ENCODE results near the gene RPL31.

The RPL31 gene

GRCh38 chr2:101001691-101002561 lies at the start of gene RPL31:
Gene RPL31 (plus strand): TSS chr2:101002289. CDS start chr2:101002702, 413 bp downstream.
- DNase-seq (ENCODE audit: insufficient read length, low spot score) (peak; percentile 98), FAIRE-seq (peak; percentile 86)

GRCh38 chr2:100952512-100952911 lies 49.6 kb upstream of the RPL31 start:
- DNase-seq (ENCODE audit: insufficient read length, low spot score) (no peak), FAIRE-seq (no peak)

GRCh38 chr2:100953406-100954043 lies 48.6 kb upstream of the RPL31 start:
- DNase-seq (ENCODE audit: insufficient read length, low spot score) (no peak), FAIRE-seq (no peak)

- FAIRE-seq (no peak), DNase-seq (ENCODE audit: insufficient read length, low spot score) (no peak)
Observed at GRCh38 chr2:100954044-100954420, 48.1 kb upstream of the RPL31 start.

- FAIRE-seq, result no peak
- no peak for DNase-seq (ENCODE audit: insufficient read length, low spot score)
Observed at GRCh38 chr2:100955226-100955625, 46.9 kb upstream of the RPL31 start.

- no peak for DNase-seq (ENCODE audit: insufficient read length, low spot score)
- no peak for FAIRE-seq
Observed at GRCh38 chr2:100956081-100956480, 46.0 kb upstream of the RPL31 start.

- DNase-seq (ENCODE audit: insufficient read length, low spot score) (no peak), FAIRE-seq (no peak)
Observed at GRCh38 chr2:100957996-100958653, 44.0 kb upstream of the RPL31 start.

- no peak for FAIRE-seq
Observed at GRCh38 chr2:100959225-100959880, 42.7 kb upstream of the RPL31 start.

GRCh38 chr2:100960688-100961087 lies 41.4 kb upstream of the RPL31 start:
- FAIRE-seq, result no peak
- no peak for DNase-seq (ENCODE audit: insufficient read length, low spot score)

More at GRCh38 chr2:100959225-100959880, 42.7 kb upstream of the RPL31 start:
- DNase-seq (ENCODE audit: insufficient read length, low spot score), result no peak

GRCh38 chr2:100962366-100963025 lies 39.6 kb upstream of the RPL31 start:
- FAIRE-seq, result no peak
- no peak for DNase-seq (ENCODE audit: insufficient read length, low spot score)

- no peak for FAIRE-seq
- DNase-seq (ENCODE audit: insufficient read length, low spot score), result no peak
Observed at GRCh38 chr2:100963026-100963375, 39.1 kb upstream of the RPL31 start.

- no peak for FAIRE-seq
- no peak for DNase-seq (ENCODE audit: insufficient read length, low spot score)
Observed at GRCh38 chr2:100964222-100964621, 37.9 kb upstream of the RPL31 start.

GRCh38 chr2:100964681-100965169 lies 37.4 kb upstream of the RPL31 start:
- FAIRE-seq (no peak), DNase-seq (ENCODE audit: insufficient read length, low spot score) (no peak)

GRCh38 chr2:100965596-100965995 lies 36.5 kb upstream of the RPL31 start:
- no peak for DNase-seq (ENCODE audit: insufficient read length, low spot score)

GRCh38 chr2:100967716-100968115 lies 34.4 kb upstream of the RPL31 start:
- DNase-seq (ENCODE audit: insufficient read length, low spot score), result no peak
- no peak for FAIRE-seq

More at GRCh38 chr2:100965596-100965995, 36.5 kb upstream of the RPL31 start:
- FAIRE-seq, result no peak

GRCh38 chr2:100968146-100969145 lies 33.6 kb upstream of the RPL31 start:
- no peak for DNase-seq (ENCODE audit: insufficient read length, low spot score)
- no peak for FAIRE-seq

- DNase-seq (ENCODE audit: insufficient read length, low spot score), result no peak
- FAIRE-seq, result no peak
Observed at GRCh38 chr2:100969998-100970397, 32.1 kb upstream of the RPL31 start.

- FAIRE-seq (no peak), DNase-seq (ENCODE audit: insufficient read length, low spot score) (no peak)
Observed at GRCh38 chr2:100971221-100971620, 30.9 kb upstream of the RPL31 start.

GRCh38 chr2:100972452-100972851 lies 29.6 kb upstream of the RPL31 start:
- no peak for FAIRE-seq
- DNase-seq (ENCODE audit: insufficient read length, low spot score), result no peak
